GM21723 (cell line): ENCODE measurements around the gene TFB1M.

Experiments used
- ATAC-seq: cut with Tn5 transposase; IDR thresholded peaks from one replicate; pipeline ENCODE4 v1.9.1; 2021; ENCODE audit warnings: mild to moderate bottlenecking, moderate library complexity; ENCODE audit not compliant: unreplicated experiment

The TFB1M gene

DNA sequence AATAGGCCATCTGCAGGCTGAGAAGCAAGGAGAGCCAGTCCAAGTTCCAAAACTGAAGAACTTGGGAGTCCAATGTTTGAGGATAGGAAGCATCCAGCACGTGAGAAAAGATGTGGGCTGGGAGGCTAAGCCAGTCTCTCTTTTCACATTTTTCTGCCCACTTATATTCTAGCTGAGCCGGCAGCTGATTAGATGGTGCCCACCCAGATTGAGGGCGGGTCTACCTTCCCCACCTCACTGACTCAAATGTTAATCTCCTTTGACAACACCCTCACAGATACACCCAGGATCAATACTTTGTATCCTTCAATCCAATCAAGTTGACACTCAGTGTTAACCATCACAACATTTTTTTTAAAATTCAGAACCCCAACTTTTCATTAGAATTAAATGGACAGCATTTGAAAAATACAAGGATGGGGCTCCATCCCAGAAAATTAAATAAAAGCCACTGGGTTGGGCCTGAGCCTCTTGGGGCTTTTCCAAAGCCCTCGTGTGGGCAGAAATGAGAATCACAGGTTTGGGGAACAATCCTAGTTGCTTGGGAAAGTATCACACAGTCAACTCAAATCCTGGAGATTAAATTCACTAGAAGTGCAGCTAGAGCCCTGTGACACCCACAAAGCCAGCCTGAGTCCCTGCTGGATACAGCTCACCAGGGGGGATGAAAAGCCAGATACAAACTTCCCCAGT, 48.3 kb downstream of the TFB1M start:
- no peak for ATAC-seq

DNA sequence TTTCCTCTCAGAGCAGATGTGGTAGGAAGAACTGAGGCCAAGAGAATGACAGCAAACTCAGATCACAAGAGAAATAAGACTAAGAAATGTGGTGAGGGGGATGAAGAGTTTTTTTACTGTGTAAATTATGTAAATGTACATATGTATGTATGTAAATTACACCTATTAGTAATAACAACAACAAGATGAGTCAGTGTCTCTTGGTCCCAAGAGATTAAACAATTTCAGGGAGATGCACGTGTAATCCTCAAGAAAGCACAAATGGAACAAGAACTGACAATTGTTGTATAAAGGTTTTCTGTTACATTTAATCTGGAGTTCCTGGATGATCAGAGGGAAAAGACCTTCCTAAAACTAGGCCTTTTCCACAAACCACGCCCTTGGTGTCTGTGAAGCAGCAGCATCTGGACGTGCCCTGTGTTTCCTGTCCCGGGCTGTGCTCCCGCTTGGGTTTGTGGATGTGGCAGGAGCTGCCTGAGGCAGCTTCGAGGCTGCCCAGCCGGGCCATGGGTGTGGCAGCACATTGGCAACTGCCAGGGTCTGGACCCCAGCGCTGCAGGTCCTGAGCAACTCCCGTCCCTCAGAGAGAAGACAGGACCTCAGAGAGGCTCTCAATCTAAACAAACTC, 49.5 kb downstream of the TFB1M start:
- no peak for ATAC-seq

DNA sequence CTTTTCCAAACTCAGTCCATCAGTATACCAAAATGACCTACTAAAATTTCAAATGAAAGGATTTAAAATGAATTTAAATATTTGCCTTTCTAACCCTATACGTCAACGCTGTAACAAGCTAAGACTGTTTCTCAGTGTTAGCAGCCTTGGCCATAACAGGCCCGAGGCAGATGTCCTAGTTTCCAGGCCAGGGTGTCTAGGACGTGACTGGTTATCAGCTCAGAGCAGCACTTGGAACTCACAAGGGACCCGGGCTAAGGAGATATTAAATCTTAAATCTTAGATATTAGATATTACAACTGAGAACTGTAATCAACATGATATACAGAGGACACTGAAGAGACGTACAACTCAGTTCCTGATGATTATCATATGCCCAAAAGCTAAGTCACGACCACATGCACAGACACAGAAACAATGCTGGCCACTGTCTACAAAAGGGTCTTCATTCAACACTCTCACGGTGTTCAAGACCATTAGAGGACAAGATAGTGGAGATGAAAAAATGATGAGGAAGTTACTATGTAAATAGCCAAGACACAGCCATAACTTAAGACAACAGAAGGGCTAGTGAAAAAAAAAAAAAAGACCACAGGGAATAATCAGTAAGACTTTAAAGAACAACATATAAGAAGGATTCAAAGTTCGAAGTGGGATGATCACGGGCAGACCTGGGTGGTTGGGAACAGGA, 50.8 kb downstream of the TFB1M start, which contains the start of gene CLDN20:
Gene CLDN20 (plus strand): TSS at position 641 of the 691 bp plus-strand sequence. CDS start 11,707 bp downstream, outside the sequence.
- ATAC-seq = no peak

DNA sequence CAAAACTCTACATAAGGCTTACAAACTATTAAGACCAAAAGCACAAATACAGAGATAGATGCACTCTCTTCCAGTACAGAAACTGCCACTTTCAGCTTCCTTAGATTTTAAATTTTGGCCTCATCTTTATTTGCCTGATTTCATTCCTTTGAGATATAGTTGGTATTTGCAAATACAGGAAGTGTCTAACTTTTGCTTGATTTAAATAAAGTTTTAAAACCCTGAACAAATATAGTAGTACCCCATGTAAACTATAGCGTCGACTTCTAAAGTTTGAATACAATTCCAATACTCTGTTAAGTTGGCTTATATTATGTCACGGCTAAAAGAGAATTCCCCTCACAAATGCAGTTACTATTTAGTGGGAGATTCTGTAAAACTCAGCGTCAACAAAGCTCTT, 51.6 kb downstream of the TFB1M start:
- no peak for ATAC-seq

DNA sequence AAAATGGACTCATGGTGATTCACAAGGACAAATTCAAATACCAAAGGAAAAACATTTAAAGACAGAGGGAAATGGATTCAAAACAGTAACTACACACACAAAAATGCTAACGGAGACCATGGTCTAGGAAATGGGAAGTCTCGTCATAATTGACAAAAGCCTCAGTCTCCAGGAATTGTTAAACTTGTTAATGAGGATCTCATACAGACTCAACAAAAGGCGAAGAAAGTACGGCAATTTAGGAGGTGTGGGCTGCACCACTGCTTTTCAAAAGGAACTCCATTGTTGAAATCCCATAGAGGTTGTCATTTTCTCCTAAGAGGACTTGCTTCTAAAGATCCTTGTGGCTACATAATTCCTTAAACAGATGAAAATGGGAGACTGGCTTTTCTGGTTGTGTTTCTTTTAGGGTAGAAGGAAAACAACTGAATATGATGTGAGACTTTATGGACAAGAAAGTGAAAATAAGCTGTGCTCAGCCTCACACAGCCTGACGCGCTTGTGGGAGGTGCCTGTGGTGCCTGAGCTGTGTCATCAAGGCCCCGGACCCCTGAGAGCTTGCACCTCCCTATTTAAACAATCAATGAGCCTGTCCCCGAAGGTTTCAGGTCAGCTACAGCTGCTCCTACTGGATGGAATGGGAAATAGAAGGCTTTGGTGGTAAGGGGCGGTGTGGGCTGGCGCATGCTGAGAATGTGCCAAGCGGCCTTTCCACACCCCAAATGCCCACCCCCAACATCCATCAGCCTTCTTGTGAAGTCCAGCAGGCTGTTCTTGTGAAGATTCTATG, 53.0 kb downstream of the TFB1M start:
- ATAC-seq = no peak

DNA sequence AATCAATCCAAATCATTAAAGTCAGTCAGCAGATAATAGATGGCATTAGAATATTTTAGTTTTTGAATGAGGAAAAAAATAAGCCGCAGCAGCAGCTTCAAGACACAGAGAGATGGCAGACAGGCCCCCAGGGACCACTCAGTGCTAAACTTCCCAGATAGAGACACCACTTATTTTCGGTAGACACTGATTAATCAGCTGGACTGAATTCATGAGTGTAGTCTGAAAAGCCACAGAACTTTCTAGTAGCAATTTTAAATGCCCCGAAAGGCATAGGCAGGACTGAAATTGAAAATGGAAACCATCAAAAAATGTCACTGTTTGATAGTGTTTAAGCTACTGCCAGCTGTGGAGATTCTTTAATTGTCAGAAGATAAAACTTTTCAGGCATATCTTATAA, 53.6 kb downstream of the TFB1M start:
- ATAC-seq = peak; percentile 69

DNA sequence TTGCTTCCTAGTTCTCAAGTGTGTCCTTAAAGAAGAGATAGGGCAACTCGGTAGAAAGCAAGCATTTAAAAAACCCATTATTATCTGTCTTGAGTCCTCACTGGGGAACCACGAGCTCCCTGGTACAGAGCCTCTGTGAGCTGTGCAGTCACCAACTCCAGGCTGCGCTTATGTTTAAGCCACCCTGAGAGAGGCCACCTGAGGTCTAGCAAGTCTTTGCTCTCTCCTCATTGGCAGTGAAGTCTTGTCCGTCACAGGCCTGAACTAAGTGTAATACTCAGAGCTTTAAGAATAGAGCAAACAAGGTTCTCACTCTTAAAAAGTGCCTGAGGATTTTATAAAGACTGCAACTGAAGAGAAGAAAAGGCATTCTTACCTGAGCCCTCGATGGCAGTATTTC, 54.4 kb downstream of the TFB1M start:
- ATAC-seq = no peak

DNA sequence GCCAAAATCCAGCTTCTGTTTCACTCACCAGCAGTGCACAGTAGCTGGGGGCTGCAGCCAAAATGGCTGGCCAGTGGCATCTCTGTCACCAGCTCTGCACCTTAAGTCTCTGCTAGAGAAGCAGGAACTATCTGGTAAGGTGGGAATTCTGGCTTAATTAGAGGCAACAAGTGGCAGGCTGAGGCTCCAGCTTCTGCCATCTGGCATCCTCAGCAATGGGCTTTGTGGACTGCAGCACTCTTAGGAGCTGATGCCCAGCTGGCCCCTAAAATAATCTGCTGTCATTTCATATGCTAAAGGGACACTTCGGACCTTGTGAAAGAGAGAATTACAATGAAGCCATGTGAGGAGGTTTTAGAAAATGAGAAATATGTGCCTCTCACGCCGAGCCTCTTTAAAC, 55.1 kb downstream of the TFB1M start:
- ATAC-seq = no peak

DNA sequence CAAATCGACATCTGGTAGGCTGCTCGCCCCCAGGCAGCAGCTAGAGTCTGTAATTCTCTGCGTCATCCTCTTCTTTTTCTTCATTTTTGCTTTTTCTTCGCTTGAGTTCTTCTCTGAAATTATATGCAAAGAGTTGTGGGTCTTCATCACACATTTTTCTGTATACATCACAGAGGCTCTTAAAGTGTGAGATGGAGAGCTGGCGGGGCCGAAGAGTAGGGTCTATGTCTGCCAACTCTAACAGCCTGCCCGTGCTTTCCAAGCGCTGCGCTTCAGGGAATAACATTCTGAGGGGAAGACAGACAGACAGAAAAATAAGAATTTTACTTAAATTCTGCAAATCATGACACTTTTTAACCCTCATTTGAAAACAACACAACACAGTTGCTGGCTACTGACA, 56.5 kb downstream of the TFB1M start:
- no peak for ATAC-seq

DNA sequence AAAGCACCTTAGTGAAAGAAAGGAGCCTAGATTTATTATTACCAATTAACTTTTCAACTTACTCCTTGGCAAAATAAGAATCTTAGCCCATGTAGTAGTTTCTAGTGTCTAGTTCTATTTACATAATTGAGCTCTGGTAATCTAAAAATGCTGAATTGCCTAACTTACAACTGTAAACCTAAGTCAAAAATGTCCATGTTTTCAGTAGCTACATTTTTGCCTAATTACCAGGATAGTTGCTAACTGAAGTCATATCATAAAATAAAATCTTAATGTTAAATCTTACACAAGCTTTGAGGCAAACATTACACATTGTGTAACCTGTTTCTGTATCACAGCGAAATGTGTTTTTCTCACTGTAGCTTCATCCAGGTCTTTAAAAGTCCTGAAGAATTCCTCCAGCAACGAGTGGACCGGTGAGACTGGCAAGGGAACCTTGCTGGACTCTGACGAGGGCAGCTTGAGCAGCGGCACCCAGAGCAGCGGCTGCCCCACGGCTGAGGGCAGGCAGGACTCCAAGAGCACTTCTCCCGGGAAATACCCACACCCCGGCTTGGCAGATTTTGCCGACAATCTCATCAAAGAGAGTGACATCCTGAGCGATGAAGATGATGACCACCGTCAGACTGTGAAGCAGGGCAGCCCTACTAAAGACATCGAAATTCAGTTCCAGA, 58.0 kb downstream of the TFB1M start:
- no peak for ATAC-seq

DNA sequence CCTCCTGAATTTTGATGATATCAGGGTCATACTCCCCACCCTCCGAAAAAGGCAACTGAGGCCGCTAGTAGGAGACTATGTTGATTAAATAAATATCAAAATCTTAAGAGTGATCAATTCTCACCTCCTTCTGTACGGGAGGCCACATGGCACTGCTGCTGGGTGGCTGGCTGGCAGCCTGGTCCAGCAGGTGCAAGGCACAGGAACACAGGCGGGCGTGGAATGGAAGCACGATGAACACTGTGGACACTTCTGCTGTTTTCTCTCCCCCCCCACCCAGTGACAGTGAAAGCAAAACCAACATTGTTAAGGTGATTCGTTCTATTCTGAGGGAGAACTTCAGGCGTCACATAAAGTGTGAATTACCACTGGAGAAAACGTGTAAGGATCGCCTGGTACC, 60.1 kb downstream of the TFB1M start:
- ATAC-seq = no peak

DNA sequence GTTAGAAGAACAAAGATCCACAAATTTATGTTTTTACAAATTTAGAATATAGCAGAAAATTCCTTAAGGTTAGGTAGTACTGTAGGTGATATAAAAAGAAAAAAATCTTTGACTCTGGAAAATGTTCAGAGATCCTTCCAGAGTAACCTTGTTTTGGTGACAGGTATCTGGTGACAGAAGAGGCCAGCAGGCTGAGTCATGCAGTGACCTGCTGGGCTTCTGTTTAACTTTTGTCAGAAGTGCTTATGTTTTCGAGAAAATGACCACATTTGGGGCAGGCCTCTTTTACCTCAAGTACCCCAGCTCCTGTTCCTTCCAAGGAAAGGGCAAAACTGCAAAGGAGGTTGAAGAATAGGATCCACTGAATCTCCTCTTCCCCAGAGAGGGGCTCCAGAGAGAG, 60.9 kb downstream of the TFB1M start:
- ATAC-seq = no peak

DNA sequence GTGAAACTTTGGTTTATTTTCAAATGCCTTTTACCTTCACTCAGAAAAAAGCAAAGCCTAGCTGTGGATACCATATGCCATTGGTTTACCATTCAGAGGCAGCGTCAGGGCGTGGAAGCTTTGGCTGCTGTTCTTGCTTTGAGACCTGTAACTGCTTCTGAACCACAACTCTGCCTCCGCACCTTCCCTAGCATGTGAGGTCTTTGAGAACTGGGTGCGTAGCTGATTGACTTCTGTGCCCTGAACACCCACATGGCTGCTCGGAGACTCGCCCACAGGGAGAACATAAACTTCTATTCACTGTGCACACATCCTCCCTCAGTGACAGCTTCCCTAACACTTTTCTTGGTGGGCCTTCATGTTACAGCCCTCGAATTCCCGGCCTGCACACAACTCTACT, 61.7 kb downstream of the TFB1M start:
- ATAC-seq = no peak

DNA sequence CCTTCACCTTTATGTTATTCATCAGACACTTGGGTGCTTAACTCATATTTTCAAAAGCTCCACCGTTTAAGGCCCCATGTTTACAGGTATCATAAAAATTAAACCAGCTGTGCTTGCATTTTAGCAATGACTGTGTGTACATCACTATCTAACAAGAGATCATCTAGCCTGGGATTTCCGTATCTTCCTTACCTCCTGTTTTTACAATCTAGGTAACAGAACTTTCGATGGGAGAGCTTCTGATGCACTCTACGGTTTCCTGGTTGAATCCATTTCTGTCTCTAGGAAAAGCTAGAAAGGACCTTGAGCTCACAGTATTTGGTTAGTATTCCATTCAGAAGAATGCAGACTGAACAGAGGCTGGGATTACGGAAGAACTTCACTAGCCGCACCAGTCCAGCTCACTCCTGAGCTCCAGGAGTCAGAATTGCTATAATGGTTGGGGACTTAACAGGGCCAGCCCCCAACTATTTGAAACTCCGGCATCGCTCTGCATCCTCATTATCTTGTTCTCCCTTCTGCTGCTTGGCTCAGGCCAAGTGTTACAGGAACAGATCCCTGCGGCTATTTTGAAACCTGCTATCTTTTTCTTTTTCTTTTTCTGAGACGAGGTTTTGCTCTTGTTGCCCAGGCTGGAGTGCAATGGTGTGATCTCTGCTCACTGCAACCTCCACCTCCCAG, 63.4 kb downstream of the TFB1M start:
- ATAC-seq = no peak

DNA sequence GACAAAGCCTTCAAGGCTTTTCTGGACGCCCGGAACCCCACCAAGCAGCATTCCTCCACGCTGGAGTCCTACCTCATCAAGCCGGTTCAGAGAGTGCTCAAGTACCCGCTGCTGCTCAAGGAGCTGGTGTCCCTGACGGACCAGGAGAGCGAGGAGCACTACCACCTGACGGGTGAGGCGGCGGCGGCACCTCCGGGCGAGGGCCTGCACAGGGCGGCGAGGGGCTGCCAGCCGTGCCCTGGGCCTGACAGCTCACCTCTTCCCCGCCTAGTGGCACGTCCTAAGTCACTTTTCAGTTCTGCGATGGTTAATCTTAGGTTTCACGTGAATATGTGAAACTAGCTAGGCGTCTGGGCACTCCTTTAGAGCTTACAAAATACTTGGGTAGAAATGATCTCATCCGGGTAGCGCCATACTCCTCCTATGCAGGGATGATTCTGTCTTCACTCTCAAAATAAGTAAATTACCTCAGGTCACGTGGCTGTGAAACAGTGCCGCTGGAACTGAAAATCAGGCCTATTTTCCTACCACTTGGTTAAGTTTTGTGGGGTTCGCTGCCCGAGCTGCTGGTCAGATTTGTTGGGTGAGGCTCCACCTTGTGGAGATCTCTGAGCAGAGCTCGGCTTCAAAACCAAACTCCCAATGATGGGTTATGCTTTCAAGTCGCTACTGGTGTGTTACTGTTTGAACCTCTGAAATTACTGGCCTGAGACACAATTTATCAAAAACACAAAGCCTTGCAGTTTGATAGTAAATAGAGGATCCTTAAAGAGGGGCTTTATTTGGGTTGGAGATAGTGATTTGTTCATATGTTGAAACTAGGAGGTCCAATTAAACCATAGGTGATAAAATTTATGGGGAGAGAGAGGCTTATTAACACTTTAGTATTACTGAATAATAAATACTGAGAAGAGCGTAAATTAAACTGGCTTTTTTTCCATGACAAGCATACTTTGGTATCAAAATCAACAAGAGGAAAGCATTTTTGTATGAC, 66.0 kb downstream of the TFB1M start:
- ATAC-seq = peak; percentile 62

DNA sequence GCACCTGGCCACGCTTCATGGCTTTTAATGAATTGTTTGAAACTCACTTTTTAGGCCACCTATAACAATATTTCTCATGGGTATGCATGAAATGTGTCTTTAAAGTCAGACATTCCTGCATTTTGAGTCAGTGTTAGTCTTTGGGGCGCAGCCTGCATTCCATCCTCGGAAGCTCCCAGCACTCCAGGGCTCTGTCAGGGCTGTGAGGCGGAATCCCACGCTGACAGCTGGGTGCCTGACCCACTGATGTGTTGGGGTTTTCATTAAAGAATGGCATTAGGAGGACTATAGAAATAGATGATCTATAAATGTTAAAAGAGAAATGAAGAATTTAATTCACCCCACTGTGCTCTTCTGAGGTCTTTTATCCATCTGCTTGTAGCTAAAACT, 66.7 kb downstream of the TFB1M start:
- no peak for ATAC-seq

DNA sequence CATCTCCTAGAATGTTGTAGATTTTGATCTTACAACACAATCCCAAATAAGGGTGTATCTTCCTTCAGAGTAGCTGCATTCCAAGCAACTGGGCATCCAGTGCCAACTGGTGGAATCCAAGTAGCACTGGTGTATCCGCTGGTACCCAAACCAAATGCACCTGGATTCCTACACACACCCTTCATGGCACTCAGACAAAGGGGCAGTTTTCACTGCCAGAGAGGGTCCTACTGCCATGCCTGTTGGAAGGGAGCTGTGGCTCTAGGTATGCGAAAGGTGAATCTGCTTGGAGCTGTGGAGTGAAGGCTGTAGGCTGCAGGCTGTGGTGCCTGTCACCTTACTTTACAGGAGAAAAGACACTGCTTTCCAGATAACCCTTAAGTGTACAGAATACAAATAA, 67.5 kb downstream of the TFB1M start:
- ATAC-seq = no peak

DNA sequence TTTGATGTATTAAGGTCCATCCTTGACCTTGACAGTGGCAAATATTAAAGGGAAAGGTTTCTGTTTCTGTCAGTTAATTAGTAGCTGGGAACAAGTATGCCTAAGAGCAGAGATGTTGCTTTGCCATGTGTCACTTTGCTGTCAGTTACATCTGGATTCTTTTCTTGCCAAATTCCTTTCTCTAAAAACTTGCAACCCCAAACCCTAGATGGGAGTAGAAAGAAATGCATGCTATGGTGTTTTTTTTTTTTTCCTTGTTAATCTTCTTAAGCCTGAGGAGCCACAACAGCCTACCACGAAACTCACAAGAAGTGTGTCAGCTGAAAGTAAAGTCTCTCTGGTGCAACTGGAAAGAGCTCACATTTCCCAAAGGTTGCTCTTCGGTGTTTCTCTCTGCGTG, 68.5 kb downstream of the TFB1M start:
- ATAC-seq = no peak

DNA sequence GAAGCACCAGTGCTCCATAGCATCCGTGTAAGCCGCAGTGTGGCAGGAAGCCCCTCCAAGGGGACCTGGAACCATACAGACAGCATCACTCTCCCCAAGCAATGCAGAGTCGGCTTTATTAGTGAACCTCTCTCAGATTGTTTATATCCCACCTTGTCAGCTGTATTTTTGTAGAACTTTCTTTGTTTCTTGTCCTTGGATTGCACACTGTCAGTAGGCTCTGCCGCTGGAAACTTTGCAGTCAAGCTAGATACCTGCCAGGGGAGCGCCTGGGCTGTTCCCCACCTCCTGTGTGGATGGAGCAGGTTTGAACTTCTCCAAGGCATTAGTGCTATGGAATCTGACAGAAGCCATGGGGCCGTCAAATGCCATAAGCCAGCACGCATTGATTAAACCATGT, 69.1 kb downstream of the TFB1M start:
- ATAC-seq = no peak
